Left cardiac atrium (tissue), 4 donors: ENCODE measurements around the gene NOSIP. TPM values are rescaled to one million over a fixed set of nuclear protein-coding genes. Genes with fewer than 3 reads are reported as not detected.

Experiments used
- ATAC-seq, 2 donors: fragments of 200-7000 bp; cut with Tn5 transposase; one replicate each; pipeline ENCODE4 v1.9.1; 2020; ENCODE audit warnings: mild to moderate bottlenecking in 2 of 2, moderate library complexity in 2 of 2
- DNase-seq: peaks from one replicate; pipeline ENCODE4 v3.0.0-alpha.2; 2020
- intact Hi-C, 2 donors: fragments of 100-400 bp; cut with DNase I; formaldehyde crosslinking; loops; one replicate each; pipeline versions ENCODE4 v1.14.1 to v1.15.1; 2022 to 2023
- total RNA-seq, 2 donors: library from RNA; stranded (reverse); fragmentation: NEBNext Ultra II Directional; extraction: Animal tissue kit (Norgen Biotek cat#: 25700); gene quantifications; one replicate each; pipeline ENCODE4 v1.2.1, GENCODE V29; 2021
- donor health status: DM: no; HTN: yes; CAD: no.
- donor health status: DM: no; HTN: yes; CAD: no; lungs with severe emphysema.
- donor health status: DM: yes; HTN: yes; CAD: no.
- donor health status: Dilated cardiomyopathy.

The NOSIP gene
- total RNA-seq, 2 donors from 2014 or later = 43.6 to 48.6 TPM

GRCh38 chr19:49581007-49581508 lies 702 bp upstream of the NOSIP start, which contains the start of gene PRRG2:
Gene PRRG2 (plus strand): TSS chr19:49581316. CDS start chr19:49583220, 1,904 bp downstream.
- ATAC-seq (peak in 1 of 2 donors; percentile 4), DNase-seq (no peak)
- intact Hi-C loops = no loop called here

GRCh38 chr19:49579947-49580263 lies 451 bp downstream of the NOSIP start:
- ATAC-seq = peak; percentile 2 to 3
- no peak for DNase-seq

GRCh38 chr19:49579193-49579592 lies 1.2 kb downstream of the NOSIP start:
- ATAC-seq = no peak
- no peak for DNase-seq
- intact Hi-C loops = no loop called here

More at GRCh38 chr19:49579947-49580263, 451 bp downstream of the NOSIP start:
- intact Hi-C loops = no loop called here

GRCh38 chr19:49574206-49574755 lies 6.1 kb downstream of the NOSIP start:
- no peak for ATAC-seq

GRCh38 chr19:49573425-49573824 lies 6.9 kb downstream of the NOSIP start:
- intact Hi-C loops = no loop called here
- DNase-seq (no peak), ATAC-seq (no peak)

More at GRCh38 chr19:49574206-49574755, 6.1 kb downstream of the NOSIP start:
- intact Hi-C loops = no loop called here
- no peak for DNase-seq

GRCh38 chr19:49573009-49573408 lies 7.3 kb downstream of the NOSIP start:
- no peak for DNase-seq
- intact Hi-C loops = no loop called here
- no peak for ATAC-seq

- DNase-seq (no peak), ATAC-seq (peak; percentile 66 to 80)
- intact Hi-C loops = no loop called here
These were observed 9.2 kb downstream of the NOSIP start for GRCh38 chr19:49570997-49571676.

- intact Hi-C loops = no loop called here
- ATAC-seq (peak; percentile 75 to 84), DNase-seq (no peak)
These were observed 10.1 kb downstream of the NOSIP start for GRCh38 chr19:49570138-49570856.

GRCh38 chr19:49567861-49568441 lies 12.4 kb downstream of the NOSIP start:
- intact Hi-C loops = no loop called here
- DNase-seq (no peak), ATAC-seq (no peak)

GRCh38 chr19:49566302-49566701 lies 14.1 kb downstream of the NOSIP start:
- no peak for DNase-seq
- no peak for ATAC-seq
- intact Hi-C loops = no loop called here

- intact Hi-C loops = no loop called here
- ATAC-seq (peak; percentile 40 to 51), DNase-seq (no peak)
These were observed 15.1 kb downstream of the NOSIP start for GRCh38 chr19:49565261-49565660.

- intact Hi-C loops = no loop called here
- ATAC-seq (no peak), DNase-seq (no peak)
These were observed 15.7 kb downstream of the NOSIP start for GRCh38 chr19:49564616-49565045.

GRCh38 chr19:49560358-49560900 lies 19.9 kb downstream of the NOSIP start:
- peak; percentile 4 to 25 for ATAC-seq
- intact Hi-C loops = no loop called here
- DNase-seq = no peak

GRCh38 chr19:49559928-49560327 lies 20.4 kb downstream of the NOSIP start:
- intact Hi-C loops = loop anchor here in 1 of 2 donors (5.0 kb wide), 1 partner anchor 63 kb away; the partner anchor contains the start of gene RPS11
- ATAC-seq (no peak), DNase-seq (no peak)

GRCh38 chr19:49559443-49559842 lies 20.9 kb downstream of the NOSIP start:
- intact Hi-C loops = loop anchor here in 1 of 2 donors (5.0 kb wide), 1 partner anchor 62 kb away; the partner anchor contains the start of gene RPS11
- no peak for ATAC-seq
- no peak for DNase-seq

GRCh38 chr19:49558591-49558990 lies 21.8 kb downstream of the NOSIP start:
- intact Hi-C loops = loop anchor here in 1 of 2 donors (5.0 kb wide), 1 partner anchor 61 kb away; the partner anchor contains the start of gene RPS11
- ATAC-seq (no peak), DNase-seq (no peak)

GRCh38 chr19:49557641-49558325 lies 22.6 kb downstream of the NOSIP start:
- intact Hi-C loops = loop anchor here in 1 of 2 donors (5.0 kb wide), 1 partner anchor 60 kb away; the partner anchor contains the start of gene RPS11
- no peak for ATAC-seq
- DNase-seq = no peak
